Calu3 (cell line): ENCODE results near the gene CDON. TPM values are rescaled to one million over a fixed set of nuclear protein-coding genes. Genes with fewer than 3 reads are reported as not detected.
A peak's percentile ranks its signal among the peaks of the same experiment; 100 is the strongest.
"Not testable (repeated sequence)": the region's sequence is repeated elsewhere in the genome, so short reads cannot be mapped to it uniquely, and the experiment has no call there.

Experiments
- BruUV-seq: library from RNA; stranded (reverse); fragments of 400-500 nt; replicated peaks from 2 replicates; lab custom pipeline; 2021; lab: Mats Ljungman, UMichigan
- CTCF ChIA-PET: fragments of 300-600 bp; sonication (Branson Sonifier 250); formaldehyde crosslinking; loops from one replicate; lab custom pipeline; 2022; ENCODE audit warnings: antibody characterized with exemption; lab: Charles Lee
- DNase-seq: peaks from one replicate; pipeline ENCODE4 v3.0.0; 2022
- H3K27ac Mint-ChIP-seq: one replicate; pipeline ENCODE4 v1.8.0; 2022; ENCODE audit warnings: mixed read lengths; ENCODE audit not compliant: unreplicated experiment
- H3K27me3 Mint-ChIP-seq: one replicate; pipeline ENCODE4 v1.8.0; 2022; ENCODE audit warnings: mixed read lengths; ENCODE audit not compliant: unreplicated experiment
- H3K36me3 Mint-ChIP-seq: one replicate; pipeline ENCODE4 v1.8.0; 2022; ENCODE audit warnings: mild to moderate bottlenecking, moderate library complexity, mixed read lengths; ENCODE audit not compliant: insufficient read depth, unreplicated experiment
- H3K4me1 Mint-ChIP-seq: one replicate; pipeline ENCODE4 v1.8.0; 2022; ENCODE audit warnings: mild to moderate bottlenecking, low read depth, mixed read lengths; ENCODE audit not compliant: unreplicated experiment
- H3K4me3 Mint-ChIP-seq: one replicate; pipeline ENCODE4 v1.8.0; 2022; ENCODE audit warnings: mild to moderate bottlenecking, low read depth, moderate library complexity, mixed read lengths; ENCODE audit not compliant: unreplicated experiment
- H3K9me3 Mint-ChIP-seq: one replicate; pipeline ENCODE4 v1.8.0; 2022; ENCODE audit warnings: low read depth, mixed read lengths; ENCODE audit not compliant: unreplicated experiment
- CTCF ChIP-seq: fragments of 200-600 bp; IDR thresholded peaks from one replicate; pipeline ENCODE4 v1.8.0; 2022; ENCODE audit warnings: antibody characterized with exemption; ENCODE audit not compliant: unreplicated experiment
- intact Hi-C: fragments of 100-400 bp; cut with micrococcal nuclease; formaldehyde crosslinking; loops from one replicate; pipeline ENCODE4 v1.10.0; 2022; ENCODE audit not compliant: unreplicated experiment
- total RNA-seq: library from RNA; stranded (reverse); gene quantifications from 2 replicates; pipeline ENCODE4 v1.2.3, GENCODE V29; 2022

Gene CDON
- total RNA-seq, 1 experiment from 2014 or later, result 14.8 TPM

GRCh38 chr11:125922156-125922555 is 140.5 kb downstream of the CDON start:
- H3K9me3 Mint-ChIP-seq, result no peaks in the 10 kb centered on the region
- H3K4me1 Mint-ChIP-seq, result no peaks in the 10 kb centered on the region
- CTCF ChIA-PET, result no interaction called here
- intact Hi-C loops, result no loop called here
- H3K27me3 Mint-ChIP-seq, result peaks cover 53% of the 10 kb centered on the region
- no peak overlapping the region for H3K27ac Mint-ChIP-seq
- TF ChIP-seq CTCF, result no peak
- H3K36me3 Mint-ChIP-seq, result no peaks in the 10 kb centered on the region
- BruUV-seq, result no TSS peak
- DNase-seq, result no peak
- H3K4me3 Mint-ChIP-seq, result no peak overlapping the region

GRCh38 chr11:125921042-125921441 is 141.6 kb downstream of the CDON start:
- Mint-ChIP-seq H3K27ac (no peak overlapping the region), H3K27me3 (peaks cover 53% of the 10 kb centered on the region), H3K4me3 (no peak overlapping the region), H3K4me1 (peaks cover 9% of the 10 kb centered on the region), H3K36me3 (no peaks in the 10 kb centered on the region), H3K9me3 (no peaks in the 10 kb centered on the region)
- intact Hi-C loops, result no loop called here
- DNase-seq, result no peak
- CTCF ChIA-PET, result no interaction called here
- BruUV-seq, result no TSS peak
- no peak for TF ChIP-seq CTCF

GRCh38 chr11:125918140-125918840 is 144.4 kb downstream of the CDON start:
- no TSS peak for BruUV-seq
- no peaks in the 10 kb centered on the region for H3K9me3 Mint-ChIP-seq
- no peak overlapping the region for H3K4me3 Mint-ChIP-seq
- CTCF ChIA-PET, result no interaction called here
- H3K4me1 Mint-ChIP-seq, result peaks cover 9% of the 10 kb centered on the region
- H3K27ac Mint-ChIP-seq, result no peak overlapping the region
- intact Hi-C loops, result no loop called here
- H3K27me3 Mint-ChIP-seq, result peaks cover 50% of the 10 kb centered on the region
- no peak for TF ChIP-seq CTCF
- H3K36me3 Mint-ChIP-seq, result no peaks in the 10 kb centered on the region
- DNase-seq, result no peak

GRCh38 chr11:125916683-125917347 is 145.9 kb downstream of the CDON start:
- no peaks in the 10 kb centered on the region for H3K36me3 Mint-ChIP-seq
- intact Hi-C loops, result no loop called here
- DNase-seq, result peak; percentile 23
- H3K27ac Mint-ChIP-seq, result no peak overlapping the region
- no peak overlapping the region for H3K4me3 Mint-ChIP-seq
- no TSS peak for BruUV-seq
- no peaks in the 10 kb centered on the region for H3K9me3 Mint-ChIP-seq
- H3K4me1 Mint-ChIP-seq, result peaks cover 9% of the 10 kb centered on the region
- TF ChIP-seq CTCF, result no peak
- H3K27me3 Mint-ChIP-seq, result peaks cover 54% of the 10 kb centered on the region
- CTCF ChIA-PET, result no interaction called here

GRCh38 chr11:125914601-125915000 is 148.1 kb downstream of the CDON start:
- H3K4me1 Mint-ChIP-seq, H3K4me3 Mint-ChIP-seq, CTCF ChIA-PET, H3K9me3 Mint-ChIP-seq, intact Hi-C loops, H3K36me3 Mint-ChIP-seq, H3K27ac Mint-ChIP-seq, DNase-seq, BruUV-seq: not testable (repeated sequence)
- peaks cover 71% of the 10 kb centered on the region for H3K27me3 Mint-ChIP-seq
